Right lobe of liver (tissue), 4 donors: ENCODE data around the gene SLC38A7.

ENCODE experiments used
- CTCF ChIP-seq, 4 donors: fragments of 200-600 bp in 3 of 4; fragments of 450-650 bp in 1 of 4; IDR thresholded peaks; one replicate each; pipeline versions ENCODE4 v1.5.1 to v1.8.0; 2016 to 2022; ENCODE audit warnings: antibody characterized with exemption in 4 of 4, mild to moderate bottlenecking in 2 of 4
- POLR2A ChIP-seq: fragments of 450-650 bp; IDR thresholded peaks from one replicate; pipeline ENCODE4 v1.6.1; 2017; ENCODE audit warnings: antibody characterized with exemption, mild to moderate bottlenecking
- donor health status: DM: no; HTN: no; CAD: no.
- donor health status: DM: no; HTN: no; CAD: no.
- donor health status: DM: no; HTN: yes; CAD: no.

DNA sequence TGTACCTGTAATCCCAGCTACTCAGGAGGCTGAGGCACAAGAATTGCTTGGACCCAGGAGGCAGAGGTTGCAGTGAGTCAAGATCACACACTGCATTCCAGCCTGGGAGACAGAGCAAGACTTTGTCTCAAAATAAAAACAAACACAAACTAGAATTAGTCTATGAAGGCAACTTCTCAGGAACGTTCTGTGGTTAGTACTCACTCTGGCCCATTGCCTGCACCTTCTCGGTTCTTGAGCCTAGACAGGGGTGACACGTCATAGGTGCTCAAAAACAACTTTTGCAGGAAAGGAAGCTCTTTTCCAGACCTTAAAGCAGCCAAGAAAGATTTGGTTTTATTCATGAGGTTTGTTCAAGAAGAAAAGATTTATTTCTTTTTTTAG lies 32.6 kb downstream of the SLC38A7 start:
- no peak for TF ChIP-seq CTCF (IDR thresholded peaks at IDR 0.05)
- no peak for TF ChIP-seq POLR2A
